ENCODE results near the gene NFIX. TPM values are rescaled to one million over a fixed set of nuclear protein-coding genes. Genes with fewer than 3 reads are reported as not detected.

The NFIX gene
- total and polyA plus RNA-seq, 2 of the 13 experiments (the other 11 are each of a cell fraction or from before 2014, with no cell fraction given) = 3.4 to 5.4 TPM

- TF ChIP-seq, protein P1, sequence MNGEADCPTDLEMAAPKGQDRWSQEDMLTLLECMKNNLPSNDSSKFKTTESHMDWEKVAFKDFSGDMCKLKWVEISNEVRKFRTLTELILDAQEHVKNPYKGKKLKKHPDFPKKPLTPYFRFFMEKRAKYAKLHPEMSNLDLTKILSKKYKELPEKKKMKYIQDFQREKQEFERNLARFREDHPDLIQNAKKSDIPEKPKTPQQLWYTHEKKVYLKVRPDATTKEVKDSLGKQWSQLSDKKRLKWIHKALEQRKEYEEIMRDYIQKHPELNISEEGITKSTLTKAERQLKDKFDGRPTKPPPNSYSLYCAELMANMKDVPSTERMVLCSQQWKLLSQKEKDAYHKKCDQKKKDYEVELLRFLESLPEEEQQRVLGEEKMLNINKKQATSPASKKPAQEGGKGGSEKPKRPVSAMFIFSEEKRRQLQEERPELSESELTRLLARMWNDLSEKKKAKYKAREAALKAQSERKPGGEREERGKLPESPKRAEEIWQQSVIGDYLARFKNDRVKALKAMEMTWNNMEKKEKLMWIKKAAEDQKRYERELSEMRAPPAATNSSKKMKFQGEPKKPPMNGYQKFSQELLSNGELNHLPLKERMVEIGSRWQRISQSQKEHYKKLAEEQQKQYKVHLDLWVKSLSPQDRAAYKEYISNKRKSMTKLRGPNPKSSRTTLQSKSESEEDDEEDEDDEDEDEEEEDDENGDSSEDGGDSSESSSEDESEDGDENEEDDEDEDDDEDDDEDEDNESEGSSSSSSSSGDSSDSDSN (CRISPR knock-in tag; IDR thresholded peaks at IDR 0.05) = peak; percentile 64
- TF ChIP-seq ZNF253 (CRISPR knock-in tag; IDR thresholded peaks at IDR 0.05; ENCODE audit: borderline replicate concordance) = no peak
- no peak for TF ChIP-seq ZBTB40 (IDR thresholded peaks at IDR 0.05)
- 0 out of 2 replicates have a peak, but pooled peaks have one; percentile 56 for TF ChIP-seq ZBTB40 (CRISPR knock-in tag; IDR thresholded peaks at IDR 0.05)
- peak; percentile 70; the same call in 1 of the 2 replicates for TF ChIP-seq TBX2 (CRISPR knock-in tag; IDR thresholded peaks at IDR 0.05; ENCODE audit: borderline replicate concordance)
- TF ChIP-seq AGO2 (optimal IDR thresholded peaks at IDR 0.05; ENCODE audit: low read depth, low read length) = peak; percentile 31
- no peak for TF ChIP-seq ARNTL (CRISPR knock-in tag; IDR thresholded peaks at IDR 0.05)
- TF ChIP-seq ZNF574 (CRISPR knock-in tag; IDR thresholded peaks at IDR 0.05) = peak; percentile 11; the same call in 1 of the 2 replicates
- 0 out of 2 replicates have a peak, but pooled peaks have one; percentile 36 for TF ChIP-seq ZNF567 (CRISPR knock-in tag; IDR thresholded peaks at IDR 0.05; ENCODE audit: borderline replicate concordance)
- TF ChIP-seq ZBTB42 (CRISPR knock-in tag; IDR thresholded peaks at IDR 0.05) = 0 out of 2 replicates have a peak, but pooled peaks have one; percentile 50
- TF ChIP-seq RXRA (CRISPR knock-in tag; IDR thresholded peaks at IDR 0.05) = peak; percentile 62; the same call in 1 of the 2 replicates
- no peak for TF ChIP-seq HMG20B (CRISPR knock-in tag; conservative IDR thresholded peaks at IDR 0.05)
Observed at GRCh38 chr19:13102666-13103580, 107.6 kb downstream of the NFIX start, which contains the start of gene LYL1 (continued).
